Vagina (tissue), 2 donors: ENCODE measurements around the gene RNF224. TPM values are rescaled to one million over a fixed set of nuclear protein-coding genes. Genes with fewer than 3 reads are reported as not detected.

ENCODE experiments used
- DNase-seq, 2 donors: peaks; one replicate each; pipeline ENCODE4 v3.0.0-alpha.2; 2017; ENCODE audit errors: extremely low spot score in 2 of 2
- H3K27ac ChIP-seq: fragments of 200-600 bp; sonication (generic); one replicate; pipeline ENCODE4 v1.5.1; 2019
- H3K27me3 ChIP-seq: fragments of 200-600 bp; sonication (generic); one replicate; pipeline ENCODE4 v1.5.1; 2019
- H3K36me3 ChIP-seq, 2 donors: fragments of 200-600 bp; sonication (generic); one replicate each; pipeline ENCODE4 v1.5.1; 2017 to 2019
- H3K4me1 ChIP-seq: fragments of 200-600 bp; sonication (generic); one replicate; pipeline ENCODE4 v1.5.1; 2019
- H3K4me3 ChIP-seq, 2 donors: fragments of 200-600 bp; sonication (generic); 1 replicate in 1 of 2; 2 replicates in 1 of 2; pipeline ENCODE4 v1.5.1; 2016 to 2019
- H3K9me3 ChIP-seq: fragments of 200-600 bp; sonication (generic); one replicate; pipeline ENCODE4 v1.5.1; 2019
- CTCF ChIP-seq, 3 experiments: fragments of 450-650 bp in 2 of 3; fragments of 200-600 bp in 1 of 3; sonication (generic) in 1 of 3; IDR thresholded peaks; one replicate each; pipeline ENCODE4 v1.5.1; 2017 to 2019; ENCODE audit warnings: antibody characterized with exemption in 3 of 3, mild to moderate bottlenecking in 2 of 3, moderate library complexity in 2 of 3
- POLR2A ChIP-seq, 2 donors: fragments of 450-650 bp; IDR thresholded peaks; one replicate each; pipeline ENCODE4 v1.6.1; 2017; ENCODE audit warnings: antibody characterized with exemption in 2 of 2, mild to moderate bottlenecking in 2 of 2, moderate library complexity in 2 of 2
- POLR2AphosphoS5 ChIP-seq, 2 donors: sonication (generic); formaldehyde crosslinking; IDR thresholded peaks; one replicate each; pipeline ENCODE4 v1.9.0; 2017; ENCODE audit warnings: antibody characterized with exemption in 2 of 2, mild to moderate bottlenecking in 2 of 2, low read depth in 1 of 2; ENCODE audit not compliant: insufficient read depth in 1 of 2
- intact Hi-C: fragments of 100-400 bp; cut with DNase I; formaldehyde crosslinking; loops from one replicate; pipeline ENCODE4 v1.15.1; 2023
- total RNA-seq: library from RNA; depleted of rRNA; stranded (reverse); fragments of >200 nt; gene quantifications from one replicate; pipeline ENCODE4 v1.2.3, GENCODE V29; 2016

Gene RNF224
- total RNA-seq, 1 donor from 2014 or later, result 0.74 TPM

DNA sequence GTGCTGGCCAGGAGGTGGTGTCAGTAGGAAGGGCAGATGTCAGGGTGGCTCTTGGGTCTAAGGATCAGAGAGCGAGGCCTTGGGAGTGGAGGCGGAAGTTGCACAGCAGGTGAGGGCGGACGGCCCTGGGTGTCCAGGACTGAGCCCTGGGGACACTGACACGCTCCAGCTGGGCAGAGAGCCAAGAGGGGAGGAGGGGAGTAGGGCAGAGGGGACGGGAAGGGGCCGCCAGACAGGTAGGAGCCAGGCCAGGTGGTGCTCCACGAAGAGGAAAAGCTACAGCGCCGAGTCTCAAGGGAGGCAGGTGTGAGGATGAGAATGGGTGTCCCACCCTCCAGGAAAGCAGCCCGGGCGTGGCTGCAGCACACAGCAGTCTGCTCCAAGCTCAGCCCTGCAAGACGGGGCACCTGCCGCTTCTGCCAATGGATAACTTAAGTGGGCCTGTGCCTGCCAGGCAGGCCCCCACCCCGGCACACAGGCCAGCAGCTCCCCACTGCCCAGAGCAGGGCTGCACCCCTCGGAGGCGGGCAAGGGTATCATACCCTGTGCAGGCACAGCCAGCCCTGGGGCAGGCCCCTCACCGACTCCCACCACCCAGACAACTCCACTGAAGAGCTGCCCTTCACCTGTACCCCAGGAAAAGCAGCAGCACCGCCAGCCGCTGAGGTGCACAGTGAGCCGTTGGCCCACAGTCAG lies 31.6 kb upstream of the RNF224 start:
- H3K4me1 ChIP-seq, result peaks cover 64% of the 10 kb centered on the region
- TF ChIP-seq POLR2A (IDR thresholded peaks at IDR 0.05) (no peak), POLR2AphosphoS5 (IDR thresholded peaks at IDR 0.05; ENCODE audit: insufficient read depth in 1 of 2, low read depth in 1 of 2) (no peak), CTCF (IDR thresholded peaks at IDR 0.05) (no peak)
- H3K27ac ChIP-seq, result no peak overlapping the region
- H3K9me3 ChIP-seq, result no peaks in the 10 kb centered on the region
- DNase-seq, result no peak
- intact Hi-C loops, result no loop called here
- peaks cover 0 to 2% of the 10 kb centered on the region in 2 donors for H3K36me3 ChIP-seq
- H3K4me3 ChIP-seq, result no peak overlapping the region
- no peaks in the 10 kb centered on the region for H3K27me3 ChIP-seq

DNA sequence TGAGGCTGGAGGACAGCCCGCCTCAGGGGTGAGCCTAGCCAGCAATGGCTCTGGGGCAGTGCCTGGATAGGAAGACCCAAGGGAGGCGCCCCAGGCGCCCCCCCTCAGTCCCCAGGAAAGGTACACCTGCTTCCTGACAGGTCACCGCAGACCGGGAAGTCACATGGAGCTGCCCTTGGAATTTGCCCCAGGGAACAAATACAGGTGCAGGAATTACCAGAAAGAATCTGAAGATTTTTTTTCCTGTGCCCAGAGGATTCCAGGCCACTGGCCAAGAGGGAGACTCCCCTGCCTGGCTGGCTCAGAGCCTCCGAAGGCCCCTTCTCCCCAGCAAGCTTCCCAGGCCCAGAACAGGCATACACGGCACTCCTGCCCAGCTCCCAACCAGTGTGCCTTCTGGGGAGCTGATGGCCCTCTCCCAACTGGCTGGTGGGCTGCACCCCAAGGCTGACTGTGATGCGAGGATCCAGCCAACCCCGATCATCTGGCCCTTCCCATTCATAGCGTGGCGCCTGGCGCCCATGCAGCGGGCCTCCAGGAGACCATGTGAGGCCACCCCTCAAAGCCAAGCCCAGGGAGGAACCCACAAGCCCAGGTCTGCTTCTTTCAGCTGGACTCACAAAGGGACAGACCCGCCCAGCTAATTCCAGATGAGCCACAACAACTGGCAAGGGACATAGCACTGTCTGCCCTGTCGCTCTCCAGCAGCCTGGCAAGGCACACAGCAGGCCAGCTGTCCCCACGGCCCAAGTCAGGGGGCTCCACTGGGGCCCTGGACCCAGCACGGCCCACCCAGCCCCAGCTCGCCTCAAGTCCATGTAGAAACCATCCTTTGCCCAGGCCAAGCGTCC lies 29.0 kb upstream of the RNF224 start:
- Histone ChIP-seq H3K27ac (no peak overlapping the region), H3K27me3 (no peaks in the 10 kb centered on the region), H3K9me3 (no peaks in the 10 kb centered on the region), H3K4me1 (peaks cover 80% of the 10 kb centered on the region), H3K4me3 (peak overlapping the region in 1 of 2 donors; percentile 61), H3K36me3 (no peaks in the 10 kb centered on the region)
- no peak for DNase-seq
- intact Hi-C loops, result no loop called here
- TF ChIP-seq POLR2A (IDR thresholded peaks at IDR 0.05) (no peak), CTCF (IDR thresholded peaks at IDR 0.05) (no peak), POLR2AphosphoS5 (IDR thresholded peaks at IDR 0.05; ENCODE audit: insufficient read depth in 1 of 2, low read depth in 1 of 2) (no peak)

GRCh38 chr9:137198902-137199283 lies 28.4 kb upstream of the RNF224 start:
- no peak for TF ChIP-seq CTCF (IDR thresholded peaks at IDR 0.05)
- no peak for TF ChIP-seq POLR2AphosphoS5 (IDR thresholded peaks at IDR 0.05; ENCODE audit: insufficient read depth in 1 of 2, low read depth in 1 of 2)
- H3K9me3 ChIP-seq, result no peaks in the 10 kb centered on the region
- no peak overlapping the region for H3K27ac ChIP-seq
- no peaks in the 10 kb centered on the region for H3K27me3 ChIP-seq
- peak overlapping the region; percentile 61 to 72 for H3K4me3 ChIP-seq
- H3K36me3 ChIP-seq, result no peaks in the 10 kb centered on the region
- no peak for DNase-seq
- H3K4me1 ChIP-seq, result peaks cover 87% of the 10 kb centered on the region
- intact Hi-C loops, result no loop called here

DNA sequence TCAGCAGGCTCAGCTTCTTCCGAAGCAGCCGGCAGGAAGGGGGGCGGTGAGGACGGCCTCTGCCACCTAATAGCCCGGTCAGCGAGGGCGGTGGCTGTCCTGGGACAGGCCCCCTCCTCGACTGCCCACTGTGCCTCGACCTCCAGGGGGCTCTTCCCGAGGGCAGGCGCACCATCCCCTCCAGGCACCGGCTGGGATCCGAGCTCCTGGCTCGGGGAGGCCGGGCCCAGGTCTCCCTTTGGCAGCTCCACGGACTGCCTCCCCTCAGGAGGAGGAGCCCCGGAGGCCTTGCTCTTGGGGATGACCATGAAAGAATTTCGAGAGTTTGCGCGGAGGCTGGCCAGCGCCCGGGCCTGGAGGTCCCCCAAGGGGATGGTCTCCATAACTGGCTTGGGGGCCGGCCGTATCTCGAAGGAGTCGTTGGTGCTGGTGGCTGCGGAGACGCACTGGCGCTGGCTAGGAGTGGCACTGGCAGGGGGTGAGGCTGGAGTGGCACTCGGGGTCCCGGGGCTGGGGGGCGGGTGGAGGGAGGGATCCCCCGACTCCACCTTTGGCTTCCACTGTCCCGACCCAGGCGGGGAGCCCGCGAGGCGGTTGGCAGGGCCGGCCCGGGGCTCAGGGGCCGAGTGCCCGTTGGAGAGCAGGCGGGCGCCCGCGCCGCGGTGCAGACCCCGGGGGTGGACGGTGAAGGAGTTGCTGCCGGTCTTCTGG lies 27.7 kb upstream of the RNF224 start:
- H3K4me1 ChIP-seq, result peaks cover 87% of the 10 kb centered on the region
- DNase-seq, result no peak
- H3K27me3 ChIP-seq, result no peaks in the 10 kb centered on the region
- H3K9me3 ChIP-seq, result no peaks in the 10 kb centered on the region
- no peak overlapping the region for H3K27ac ChIP-seq
- intact Hi-C loops, result no loop called here
- H3K4me3 ChIP-seq, result peak overlapping the region; percentile 61 to 72
- TF ChIP-seq POLR2A (IDR thresholded peaks at IDR 0.05) (no peak), POLR2AphosphoS5 (IDR thresholded peaks at IDR 0.05; ENCODE audit: insufficient read depth in 1 of 2, low read depth in 1 of 2) (no peak), CTCF (IDR thresholded peaks at IDR 0.05) (no peak)
- no peaks in the 10 kb centered on the region for H3K36me3 ChIP-seq
